ENCODE results near the gene ARHGEF28. TPM values are rescaled to one million over a fixed set of nuclear protein-coding genes. Genes with fewer than 3 reads are reported as not detected.

The ARHGEF28 gene
- total RNA-seq, 4 donors from 2014 or later = 8.2 to 16.5 (median 15.4) TPM

DNA sequence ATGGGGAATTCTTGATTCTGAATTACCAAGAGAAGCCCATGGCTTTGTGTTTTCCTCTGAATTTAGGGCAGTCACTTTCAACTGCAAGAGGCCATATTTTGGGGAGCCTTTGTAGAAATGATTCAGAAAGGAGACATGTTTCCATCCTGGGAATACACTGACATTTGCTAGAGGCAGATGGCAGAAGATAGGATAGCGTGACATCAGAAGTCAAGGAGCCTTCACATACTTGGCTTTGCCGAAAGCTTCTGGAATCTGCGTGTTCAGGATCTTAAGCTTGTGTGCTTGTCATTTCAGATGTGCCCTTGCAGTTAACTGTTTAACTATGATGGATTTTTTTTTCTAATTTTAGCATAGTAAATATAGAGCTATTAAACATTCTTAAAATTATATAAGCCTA is 296.2 kb downstream of the ARHGEF28 start:
- TF ChIP-seq, protein P1, sequence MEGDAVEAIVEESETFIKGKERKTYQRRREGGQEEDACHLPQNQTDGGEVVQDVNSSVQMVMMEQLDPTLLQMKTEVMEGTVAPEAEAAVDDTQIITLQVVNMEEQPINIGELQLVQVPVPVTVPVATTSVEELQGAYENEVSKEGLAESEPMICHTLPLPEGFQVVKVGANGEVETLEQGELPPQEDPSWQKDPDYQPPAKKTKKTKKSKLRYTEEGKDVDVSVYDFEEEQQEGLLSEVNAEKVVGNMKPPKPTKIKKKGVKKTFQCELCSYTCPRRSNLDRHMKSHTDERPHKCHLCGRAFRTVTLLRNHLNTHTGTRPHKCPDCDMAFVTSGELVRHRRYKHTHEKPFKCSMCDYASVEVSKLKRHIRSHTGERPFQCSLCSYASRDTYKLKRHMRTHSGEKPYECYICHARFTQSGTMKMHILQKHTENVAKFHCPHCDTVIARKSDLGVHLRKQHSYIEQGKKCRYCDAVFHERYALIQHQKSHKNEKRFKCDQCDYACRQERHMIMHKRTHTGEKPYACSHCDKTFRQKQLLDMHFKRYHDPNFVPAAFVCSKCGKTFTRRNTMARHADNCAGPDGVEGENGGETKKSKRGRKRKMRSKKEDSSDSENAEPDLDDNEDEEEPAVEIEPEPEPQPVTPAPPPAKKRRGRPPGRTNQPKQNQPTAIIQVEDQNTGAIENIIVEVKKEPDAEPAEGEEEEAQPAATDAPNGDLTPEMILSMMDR (IDR thresholded peaks at IDR 0.05) = no peak
- ATAC-seq (ENCODE audit: low FRiP score) (no peak), DNase-seq (ENCODE audit: low spot score) (no peak)

- no peak for ATAC-seq (ENCODE audit: low FRiP score)
- no peak for DNase-seq (ENCODE audit: low spot score)
These were observed 297.0 kb downstream of the ARHGEF28 start for GRCh38 chr5:73922875-73923557.

GRCh38 chr5:73928476-73929070 is 302.6 kb downstream of the ARHGEF28 start:
- ATAC-seq (ENCODE audit: low FRiP score) = no peak
- TF ChIP-seq, protein P1 (IDR thresholded peaks at IDR 0.05) = no peak
- no peak for DNase-seq (ENCODE audit: low spot score)

More at GRCh38 chr5:73922875-73923557, 297.0 kb downstream of the ARHGEF28 start:
- TF ChIP-seq, protein P1 (IDR thresholded peaks at IDR 0.05) = no peak

- TF ChIP-seq, protein P1 (IDR thresholded peaks at IDR 0.05) = no peak
- ATAC-seq (ENCODE audit: low FRiP score) (no peak), DNase-seq (ENCODE audit: low spot score) (no peak)
These were observed 309.7 kb downstream of the ARHGEF28 start for GRCh38 chr5:73935719-73936118.

DNA sequence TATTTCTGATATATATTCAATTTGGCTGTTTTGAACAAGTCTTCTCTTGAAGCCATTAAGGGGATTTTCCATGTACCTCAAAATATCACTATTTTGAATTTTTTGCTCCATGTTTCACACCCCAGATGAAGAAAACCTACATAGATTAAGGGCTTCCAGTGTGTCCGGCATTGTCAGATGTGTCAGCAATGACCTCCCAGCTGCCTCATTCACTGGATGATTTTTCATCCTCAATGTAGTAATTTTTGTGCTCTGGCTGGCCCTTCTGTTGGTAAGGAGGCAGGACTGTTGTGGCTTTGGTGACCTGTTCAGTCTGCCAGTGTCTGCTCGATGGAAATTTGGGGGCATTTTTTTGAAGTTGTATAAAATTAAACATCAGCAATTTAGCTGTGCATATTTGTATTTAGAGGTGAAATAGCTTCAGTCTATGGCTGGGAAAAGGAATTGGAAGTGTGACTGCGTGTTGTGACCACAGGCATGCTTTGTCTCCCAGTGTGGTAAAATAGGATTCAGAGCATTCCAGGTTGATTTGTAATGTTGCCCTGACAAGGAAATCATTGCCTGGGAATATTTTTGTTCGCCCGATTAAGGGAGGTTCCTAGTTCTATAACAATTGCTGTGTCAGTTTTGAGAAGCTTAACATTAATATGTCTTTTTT is 312.4 kb downstream of the ARHGEF28 start:
- ATAC-seq (ENCODE audit: low FRiP score) = no peak
- TF ChIP-seq, protein P1 (IDR thresholded peaks at IDR 0.05) = no peak
- DNase-seq (ENCODE audit: low spot score) = no peak

- DNase-seq (ENCODE audit: low spot score) (no peak), ATAC-seq (ENCODE audit: low FRiP score) (no peak)
- TF ChIP-seq, protein P1 (IDR thresholded peaks at IDR 0.05) = no peak
These were observed 312.9 kb downstream of the ARHGEF28 start for GRCh38 chr5:73938938-73939320.

Measured in omental fat pad (tissue), 4 donors.